Mesenchymal stem cell (in vitro differentiated cells and primary cell): ENCODE data around the gene ZBTB7C.

Source experiments
- DNase-seq: peaks from one replicate; pipeline ENCODE4 v3.0.0-alpha.2; 2013
- H2AFZ ChIP-seq: one replicate; pipeline ENCODE4 v1.6.1; 2013; ENCODE audit warnings: low read depth, mild to moderate bottlenecking, control low read depth, inconsistent platforms, low read length, moderate library complexity
- H2AK5ac ChIP-seq: 2 replicates; pipeline ENCODE4 v1.6.1; 2013; ENCODE audit warnings: low read length, moderate library complexity, mild to moderate bottlenecking, inconsistent platforms; ENCODE audit not compliant: severe bottlenecking
- H2BK120ac ChIP-seq: one replicate; pipeline ENCODE4 v1.6.1; 2013; ENCODE audit warnings: low read depth, mild to moderate bottlenecking, inconsistent platforms, low read length, moderate library complexity
- H2BK12ac ChIP-seq, 2 experiments: one replicate each; pipeline ENCODE4 v1.6.1; 2013; ENCODE audit warnings: inconsistent platforms in 2 of 2, low read length in 2 of 2, mild to moderate bottlenecking in 2 of 2, moderate library complexity in 2 of 2, control low read depth in 1 of 2
- H2BK15ac ChIP-seq: one replicate; pipeline ENCODE4 v1.6.1; 2013; ENCODE audit warnings: mild to moderate bottlenecking, low read depth, inconsistent platforms; ENCODE audit not compliant: poor library complexity, severe bottlenecking
- H2BK5ac ChIP-seq: 2 replicates; pipeline ENCODE4 v1.6.1; 2013; ENCODE audit warnings: low read depth, mild to moderate bottlenecking, low read length, control low read depth, inconsistent platforms; ENCODE audit not compliant: poor library complexity, severe bottlenecking
- H3K14ac ChIP-seq, 2 experiments: one replicate each; pipeline ENCODE4 v1.6.1; 2013; ENCODE audit warnings: inconsistent platforms in 2 of 2, low read length in 2 of 2, control low read depth in 1 of 2, mild to moderate bottlenecking in 1 of 2, moderate library complexity in 1 of 2
- H3K18ac ChIP-seq, 2 experiments: one replicate each; pipeline ENCODE4 v1.6.1; 2013; ENCODE audit warnings: inconsistent platforms in 2 of 2, low read length in 2 of 2, control low read depth in 1 of 2, low read depth in 1 of 2, mild to moderate bottlenecking in 1 of 2
- H3K23ac ChIP-seq, 2 experiments: one replicate each; pipeline ENCODE4 v1.6.1; 2013; ENCODE audit warnings: inconsistent platforms in 2 of 2, low read length in 2 of 2, mild to moderate bottlenecking in 2 of 2, moderate library complexity in 2 of 2, control low read depth in 1 of 2
- H3K27ac ChIP-seq: 2 replicates; pipeline ENCODE4 v1.5.1; 2013; ENCODE audit warnings: mild to moderate bottlenecking, moderate library complexity, low read length, control low read depth, inconsistent platforms; ENCODE audit not compliant: poor library complexity, severe bottlenecking
- H3K27me3 ChIP-seq, 2 experiments: 2 replicates each; pipeline versions ENCODE4 v1.6.1 to v1.7.0; 2013; ENCODE audit warnings: low read length in 2 of 2, mild to moderate bottlenecking in 2 of 2, moderate library complexity in 2 of 2, control low read depth in 1 of 2, inconsistent platforms in 1 of 2; ENCODE audit not compliant: control insufficient read depth in 1 of 2, insufficient read depth in 1 of 2
- H3K36me3 ChIP-seq, 2 experiments: 2 replicates each; pipeline versions ENCODE4 v1.6.1 to v1.7.0; 2013; ENCODE audit warnings: low read length in 2 of 2, control low read depth in 1 of 2, inconsistent platforms in 1 of 2, low read depth in 1 of 2, mild to moderate bottlenecking in 1 of 2; ENCODE audit not compliant: insufficient read depth in 2 of 2, control insufficient read depth in 1 of 2
- H3K4ac ChIP-seq, 2 experiments: one replicate each; pipeline ENCODE4 v1.6.1; 2013; ENCODE audit warnings: inconsistent platforms in 2 of 2, low read length in 2 of 2, mild to moderate bottlenecking in 2 of 2, moderate library complexity in 2 of 2, control low read depth in 1 of 2, low read depth in 1 of 2
- H3K4me1 ChIP-seq: 2 replicates; pipeline ENCODE4 v1.6.1; 2013; ENCODE audit warnings: low read depth, low read length, control low read depth; ENCODE audit not compliant: control insufficient read depth, insufficient read depth
- H3K4me2 ChIP-seq: 2 replicates; pipeline ENCODE4 v1.6.1; 2013; ENCODE audit warnings: low read length, mild to moderate bottlenecking, inconsistent platforms; ENCODE audit not compliant: poor library complexity, severe bottlenecking
- H3K4me3 ChIP-seq, 2 experiments: 2 replicates each; pipeline versions ENCODE4 v1.5.1 to v1.7.0; 2013; ENCODE audit warnings: low read length in 2 of 2, mild to moderate bottlenecking in 2 of 2, control low read depth in 1 of 2, low read depth in 1 of 2; ENCODE audit not compliant: insufficient read depth in 1 of 2
- H3K79me1 ChIP-seq: replicated peaks from 2 replicates; pipeline ENCODE4 v1.6.1; 2013; ENCODE audit warnings: mild to moderate bottlenecking, control low read depth, low read length, inconsistent platforms; ENCODE audit not compliant: poor library complexity, severe bottlenecking
- H3K9ac ChIP-seq: 2 replicates; pipeline ENCODE4 v1.7.0; 2013; ENCODE audit warnings: mild to moderate bottlenecking, low read length, moderate library complexity
- H3K9me3 ChIP-seq: 2 replicates; pipeline ENCODE4 v1.7.0; 2013; ENCODE audit warnings: mild to moderate bottlenecking, low read length; ENCODE audit not compliant: control insufficient read depth
- H4K8ac ChIP-seq: one replicate; pipeline ENCODE4 v1.6.1; 2013; ENCODE audit warnings: inconsistent platforms, mild to moderate bottlenecking, low read length, moderate library complexity
- H4K91ac ChIP-seq: one replicate; pipeline ENCODE4 v1.6.1; 2013; ENCODE audit warnings: mild to moderate bottlenecking, low read length, inconsistent platforms
- WGBS: methylation state at CpG from one replicate; pipeline ENCODE4 v1.1.7; 2013; ENCODE audit warnings: mixed read lengths; 5-methylcytosine and 5-hydroxymethylcytosine counted together

ZBTB7C gene

DNA sequence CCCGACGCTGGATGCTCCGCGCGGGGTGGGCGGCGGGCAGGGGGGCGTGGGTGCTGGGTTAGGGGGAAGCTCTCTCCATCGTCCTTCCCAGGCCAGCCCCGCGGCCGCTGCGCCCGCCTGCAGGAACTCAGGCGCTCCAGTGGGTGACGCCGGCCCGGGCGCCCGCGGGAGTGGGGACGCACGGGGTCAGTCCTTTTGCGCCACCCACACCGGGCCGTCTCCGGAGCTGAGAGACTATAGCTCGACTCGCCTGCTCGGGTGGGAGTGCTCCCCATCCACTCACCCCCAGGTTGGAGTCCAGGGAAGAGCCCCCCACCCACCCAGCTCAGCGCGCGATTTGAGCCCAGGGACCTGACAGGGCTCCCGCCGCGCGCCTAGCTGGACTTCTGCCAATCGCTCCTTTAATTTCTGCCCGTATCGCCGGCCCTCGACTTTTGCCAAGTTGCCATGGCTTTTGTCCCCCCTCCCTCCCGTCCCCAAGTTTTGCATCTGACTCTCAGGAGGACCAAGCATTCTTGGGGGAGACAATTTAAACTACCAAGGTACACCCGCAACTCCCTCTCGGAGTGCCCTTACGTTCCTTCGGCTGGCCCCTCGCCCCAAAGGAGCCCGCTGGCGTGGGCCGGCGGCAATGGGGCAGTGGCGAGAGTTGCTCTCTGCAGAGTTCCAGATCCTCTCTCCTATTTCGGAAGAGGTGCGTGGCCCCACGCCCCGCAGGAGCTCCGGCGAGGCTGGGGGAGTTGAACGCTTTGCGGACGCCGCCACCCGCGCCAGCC is 272.9 kb downstream of the ZBTB7C start:
- H3K14ac ChIP-seq, result no peak overlapping the region
- H2BK15ac ChIP-seq, result peak overlapping the region; percentile 18
- H3K4me2 ChIP-seq, result peak overlapping the region; percentile 89
- no peak overlapping the region for H3K27ac ChIP-seq
- no peak overlapping the region for H2BK120ac ChIP-seq
- H3K18ac ChIP-seq, result no peak overlapping the region
- no peaks in the 10 kb centered on the region for H3K9me3 ChIP-seq
- H2BK12ac ChIP-seq, result no peak overlapping the region
- no peaks in the 10 kb centered on the region for H3K36me3 ChIP-seq
- no peaks in the 10 kb centered on the region for H3K79me1 ChIP-seq
- H3K4ac ChIP-seq, result no peak overlapping the region
- H3K4me1 ChIP-seq, result peaks cover 20% of the 10 kb centered on the region
- DNase-seq, result no peak
- H2AFZ ChIP-seq, result no peak overlapping the region
- H2AK5ac ChIP-seq, result no peak overlapping the region
- 1% methylated on average over 58 of the region's 65 CpGs for WGBS
- H3K9ac ChIP-seq, result peak overlapping the region; percentile 70
- peak overlapping the region; percentile 45 to 76 for H3K4me3 ChIP-seq
- H3K27me3 ChIP-seq, result peaks cover 42 to 87% of the 10 kb centered on the region in 2 experiments
- H4K8ac ChIP-seq, result no peak overlapping the region
- H2BK5ac ChIP-seq, result no peak overlapping the region
- H3K23ac ChIP-seq, result no peak overlapping the region
- H4K91ac ChIP-seq, result no peak overlapping the region

DNA sequence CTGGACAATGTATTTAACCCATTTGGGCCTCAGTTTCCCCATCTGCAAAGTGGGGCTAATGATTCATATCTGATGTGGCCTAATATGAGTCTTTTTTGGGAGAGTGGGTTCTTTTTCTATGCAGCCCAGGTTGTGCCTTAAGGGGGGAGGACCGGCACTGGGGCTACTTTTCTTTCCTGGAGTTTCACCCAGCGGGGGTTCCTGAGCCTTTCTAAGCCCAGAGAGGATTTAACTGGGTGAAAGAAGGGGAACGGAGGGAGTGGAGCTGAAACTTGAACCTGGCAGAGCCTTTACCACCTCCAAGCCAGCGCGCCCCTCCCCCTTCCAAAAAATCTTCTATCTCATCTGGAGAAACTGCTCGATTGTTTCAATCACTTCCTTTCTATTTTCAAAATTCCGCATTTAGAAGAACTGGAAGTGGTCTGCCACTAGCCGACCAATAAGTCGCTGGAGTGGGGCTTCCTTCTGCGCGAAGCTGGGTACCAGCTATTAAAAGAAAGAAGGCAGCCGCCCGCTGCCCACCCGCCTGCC is 273.7 kb downstream of the ZBTB7C start:
- no peak for DNase-seq
- H3K23ac ChIP-seq, result no peak overlapping the region
- H2AFZ ChIP-seq, result no peak overlapping the region
- H2BK120ac ChIP-seq, result no peak overlapping the region
- no peak overlapping the region for H4K91ac ChIP-seq
- no peak overlapping the region for H4K8ac ChIP-seq
- WGBS, result 8% methylated on average over 13 of the region's 14 CpGs
- H3K4me1 ChIP-seq, result peaks cover 20% of the 10 kb centered on the region
- H3K14ac ChIP-seq, result no peak overlapping the region
- no peak overlapping the region for H3K4me3 ChIP-seq
- no peak overlapping the region for H3K27ac ChIP-seq
- no peak overlapping the region for H2AK5ac ChIP-seq
- no peak overlapping the region for H2BK15ac ChIP-seq
- H2BK12ac ChIP-seq, result no peak overlapping the region
- H3K9me3 ChIP-seq, result no peaks in the 10 kb centered on the region
- no peak overlapping the region for H3K4ac ChIP-seq
- H3K27me3 ChIP-seq, result peaks cover 42 to 86% of the 10 kb centered on the region in 2 experiments
- H3K18ac ChIP-seq, result no peak overlapping the region
- no peaks in the 10 kb centered on the region for H3K79me1 ChIP-seq
- H3K4me2 ChIP-seq, result no peak overlapping the region
- H3K9ac ChIP-seq, result no peak overlapping the region
- H2BK5ac ChIP-seq, result no peak overlapping the region
- no peaks in the 10 kb centered on the region for H3K36me3 ChIP-seq

DNA sequence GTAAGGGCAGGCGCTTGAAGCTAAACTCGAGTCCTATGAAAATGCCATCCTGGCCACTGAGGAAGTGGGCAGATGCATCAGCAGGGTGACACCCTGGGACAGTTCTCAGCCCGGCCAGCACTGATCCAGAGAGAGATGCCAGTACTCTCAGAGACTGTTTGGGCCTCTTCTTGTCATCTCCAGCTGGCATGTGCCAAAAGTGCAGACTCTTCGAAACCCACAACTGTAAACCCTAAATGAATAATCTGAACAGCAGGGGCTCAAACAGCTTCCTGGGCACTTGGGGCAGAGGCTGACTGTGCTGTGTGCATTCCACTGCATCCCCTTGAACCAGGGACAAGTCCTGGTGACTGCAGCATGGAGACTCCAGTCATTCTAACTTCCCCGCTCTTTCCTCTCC is 274.6 kb downstream of the ZBTB7C start:
- H3K4me3 ChIP-seq, result no peak overlapping the region
- H2BK120ac ChIP-seq, result no peak overlapping the region
- H3K23ac ChIP-seq, result no peak overlapping the region
- no peak overlapping the region for H2AK5ac ChIP-seq
- H2BK12ac ChIP-seq, result no peak overlapping the region
- peaks cover 20% of the 10 kb centered on the region for H3K4me1 ChIP-seq
- no peak overlapping the region for H3K4me2 ChIP-seq
- DNase-seq, result no peak
- H3K79me1 ChIP-seq, result no peaks in the 10 kb centered on the region
- no peak overlapping the region for H3K27ac ChIP-seq
- peaks cover 42 to 86% of the 10 kb centered on the region in 2 experiments for H3K27me3 ChIP-seq
- no peak overlapping the region for H4K8ac ChIP-seq
- H3K9ac ChIP-seq, result no peak overlapping the region
- H2BK15ac ChIP-seq, result no peak overlapping the region
- H3K4ac ChIP-seq, result no peak overlapping the region
- H2BK5ac ChIP-seq, result no peak overlapping the region
- H2AFZ ChIP-seq, result no peak overlapping the region
- no peaks in the 10 kb centered on the region for H3K36me3 ChIP-seq
- no peak overlapping the region for H3K18ac ChIP-seq
- H3K14ac ChIP-seq, result no peak overlapping the region
- H3K9me3 ChIP-seq, result no peaks in the 10 kb centered on the region
- H4K91ac ChIP-seq, result no peak overlapping the region
- WGBS, result 82% methylated on average over 5 of the region's 5 CpGs

DNA sequence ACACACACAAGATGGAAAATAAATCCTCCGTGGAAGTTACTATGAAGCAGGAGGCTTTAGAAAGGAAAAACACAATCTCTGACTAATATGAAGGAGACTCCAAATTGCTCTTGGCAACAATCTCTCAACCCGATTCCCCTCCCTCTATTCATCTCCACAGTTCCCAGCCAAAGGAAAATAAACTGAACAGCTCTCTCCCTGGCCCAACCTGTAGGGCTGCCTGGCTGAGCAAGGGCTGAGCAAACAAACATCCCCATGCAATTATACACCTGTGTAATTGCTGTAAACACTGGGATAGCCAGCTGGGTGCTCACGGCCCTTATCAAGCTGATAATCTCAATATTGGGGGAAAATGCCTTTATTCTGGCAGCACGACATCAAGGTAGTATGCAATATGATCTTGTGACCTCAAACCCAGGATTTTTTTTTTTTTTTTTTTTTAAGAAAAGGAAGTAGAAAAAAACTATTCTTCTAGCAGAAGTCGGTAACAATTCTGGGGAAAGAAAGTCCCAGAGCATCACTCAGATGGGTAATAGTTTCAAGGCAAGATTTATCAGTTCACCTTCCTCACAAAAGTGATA is 275.4 kb downstream of the ZBTB7C start:
- H3K27me3 ChIP-seq, result peaks cover 36 to 88% of the 10 kb centered on the region in 2 experiments
- no peak overlapping the region for H3K4me2 ChIP-seq
- H3K14ac ChIP-seq, result no peak overlapping the region
- H2BK12ac ChIP-seq, result no peak overlapping the region
- H3K18ac ChIP-seq, result no peak overlapping the region
- H3K4me1 ChIP-seq, result peaks cover 20% of the 10 kb centered on the region
- H2BK15ac ChIP-seq, result no peak overlapping the region
- H3K4me3 ChIP-seq, result no peak overlapping the region
- no peak overlapping the region for H3K27ac ChIP-seq
- no peaks in the 10 kb centered on the region for H3K79me1 ChIP-seq
- H3K9me3 ChIP-seq, result no peaks in the 10 kb centered on the region
- no peak overlapping the region for H2AFZ ChIP-seq
- no peak overlapping the region for H3K23ac ChIP-seq
- H4K8ac ChIP-seq, result no peak overlapping the region
- no peak overlapping the region for H4K91ac ChIP-seq
- no peak overlapping the region for H2BK120ac ChIP-seq
- H2AK5ac ChIP-seq, result no peak overlapping the region
- no peaks in the 10 kb centered on the region for H3K36me3 ChIP-seq
- DNase-seq, result no peak
- 75% methylated on average over 4 of the region's 5 CpGs for WGBS
- H2BK5ac ChIP-seq, result no peak overlapping the region
- peak overlapping the region; percentile 3 for H3K9ac ChIP-seq
- H3K4ac ChIP-seq, result no peak overlapping the region
